ENCODE measurements around the gene SLC16A4. TPM values are rescaled to one million over a fixed set of nuclear protein-coding genes. Genes with fewer than 3 reads are reported as not detected.

SLC16A4 gene
- total and polyA plus RNA-seq, 2 of the 8 experiments (the other 6 are each of a cell fraction or from before 2014, with no cell fraction given), result 0.30 to 0.43 TPM

GRCh38 chr1:110344152-110344551 lies 46.7 kb downstream of the SLC16A4 start (continued):
- TF ChIP-seq, protein P1, sequence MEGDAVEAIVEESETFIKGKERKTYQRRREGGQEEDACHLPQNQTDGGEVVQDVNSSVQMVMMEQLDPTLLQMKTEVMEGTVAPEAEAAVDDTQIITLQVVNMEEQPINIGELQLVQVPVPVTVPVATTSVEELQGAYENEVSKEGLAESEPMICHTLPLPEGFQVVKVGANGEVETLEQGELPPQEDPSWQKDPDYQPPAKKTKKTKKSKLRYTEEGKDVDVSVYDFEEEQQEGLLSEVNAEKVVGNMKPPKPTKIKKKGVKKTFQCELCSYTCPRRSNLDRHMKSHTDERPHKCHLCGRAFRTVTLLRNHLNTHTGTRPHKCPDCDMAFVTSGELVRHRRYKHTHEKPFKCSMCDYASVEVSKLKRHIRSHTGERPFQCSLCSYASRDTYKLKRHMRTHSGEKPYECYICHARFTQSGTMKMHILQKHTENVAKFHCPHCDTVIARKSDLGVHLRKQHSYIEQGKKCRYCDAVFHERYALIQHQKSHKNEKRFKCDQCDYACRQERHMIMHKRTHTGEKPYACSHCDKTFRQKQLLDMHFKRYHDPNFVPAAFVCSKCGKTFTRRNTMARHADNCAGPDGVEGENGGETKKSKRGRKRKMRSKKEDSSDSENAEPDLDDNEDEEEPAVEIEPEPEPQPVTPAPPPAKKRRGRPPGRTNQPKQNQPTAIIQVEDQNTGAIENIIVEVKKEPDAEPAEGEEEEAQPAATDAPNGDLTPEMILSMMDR (IDR thresholded peaks at IDR 0.05; ENCODE audit: control extremely low read depth in 1 of 3, insufficient read depth in 1 of 3, low read depth in 1 of 3, low read length in 3 of 3), result no peak
- TF ChIP-seq E2F6 (IDR thresholded peaks at IDR 0.05) (no peak), CEBPB (IDR thresholded peaks at IDR 0.05; ENCODE audit: low read depth, low read length) (no peak)

Measured in H1 (cell line).